Mesothelial cell of epicardium (in vitro differentiated cells): ENCODE measurements around the gene HEATR5A. TPM values are rescaled to one million over a fixed set of nuclear protein-coding genes. Genes with fewer than 3 reads are reported as not detected.
"Not testable (repeated sequence)": the region's sequence is repeated elsewhere in the genome, so short reads cannot be mapped to it uniquely, and the experiment has no call there.

Experiments used
- DNase-seq, 2 experiments: peaks; one replicate each; pipeline ENCODE4 v3.0.0; 2021; ENCODE audit warnings: low spot score in 2 of 2; ENCODE audit not compliant: unreplicated experiment in 2 of 2
- H3K27ac Mint-ChIP-seq: 2 replicates; pipeline ENCODE4 v1.8.0; 2021; ENCODE audit warnings: mixed read lengths
- H3K27me3 Mint-ChIP-seq: 2 replicates; pipeline ENCODE4 v1.8.0; 2021; ENCODE audit warnings: low read depth, mixed read lengths
- H3K36me3 Mint-ChIP-seq: 2 replicates; pipeline ENCODE4 v1.8.0; 2021; ENCODE audit warnings: mixed read lengths
- H3K4me1 Mint-ChIP-seq: 2 replicates; pipeline ENCODE4 v1.8.0; 2021; ENCODE audit warnings: mixed read lengths
- H3K4me3 Mint-ChIP-seq: 2 replicates; pipeline ENCODE4 v1.8.0; 2021; ENCODE audit warnings: mild to moderate bottlenecking, moderate library complexity, mixed read lengths
- H3K9me3 Mint-ChIP-seq: 2 replicates; pipeline ENCODE4 v1.8.0; 2021; ENCODE audit warnings: mixed read lengths
- total RNA-seq: library from RNA; stranded (reverse); gene quantifications from 3 replicates; pipeline ENCODE4 v1.2.1, GENCODE V29; 2021
- TF ChIP-seq, protein P1 (sequence below): fragments of 200-600 bp; sonication (generic); IDR thresholded peaks from one replicate; pipeline ENCODE4 v1.5.0; 2021; ENCODE audit warnings: antibody characterized with exemption; ENCODE audit not compliant: unreplicated experiment

Gene HEATR5A
- total RNA-seq, 1 donor from 2014 or later = 21.5 TPM

DNA sequence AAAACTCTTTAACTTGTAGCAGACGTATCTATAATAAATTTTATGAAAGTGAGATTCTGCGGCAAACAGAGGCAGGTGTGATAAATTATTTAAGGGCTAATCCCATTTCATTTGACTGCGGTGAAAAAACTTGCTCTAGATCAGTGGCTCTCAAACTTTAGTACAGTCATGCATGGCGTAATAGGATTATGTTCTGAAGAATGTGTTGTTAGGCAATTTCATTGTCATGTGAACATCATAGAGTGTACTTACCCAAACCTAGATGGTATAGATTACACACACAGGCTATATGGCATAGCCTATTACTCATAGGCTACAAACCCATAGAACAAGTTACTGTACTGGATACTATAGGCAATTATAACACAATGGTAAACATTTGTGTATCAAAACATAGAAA lies 83.7 kb downstream of the HEATR5A start:
- Mint-ChIP-seq H3K36me3 (peaks cover 29% of the 10 kb centered on the region), H3K27me3 (no peaks in the 10 kb centered on the region), H3K4me3 (no peak overlapping the region), H3K4me1 (no peaks in the 10 kb centered on the region), H3K9me3 (peaks cover 14% of the 10 kb centered on the region), H3K27ac (no peak overlapping the region)
- no peak for DNase-seq
- TF ChIP-seq, protein P1, sequence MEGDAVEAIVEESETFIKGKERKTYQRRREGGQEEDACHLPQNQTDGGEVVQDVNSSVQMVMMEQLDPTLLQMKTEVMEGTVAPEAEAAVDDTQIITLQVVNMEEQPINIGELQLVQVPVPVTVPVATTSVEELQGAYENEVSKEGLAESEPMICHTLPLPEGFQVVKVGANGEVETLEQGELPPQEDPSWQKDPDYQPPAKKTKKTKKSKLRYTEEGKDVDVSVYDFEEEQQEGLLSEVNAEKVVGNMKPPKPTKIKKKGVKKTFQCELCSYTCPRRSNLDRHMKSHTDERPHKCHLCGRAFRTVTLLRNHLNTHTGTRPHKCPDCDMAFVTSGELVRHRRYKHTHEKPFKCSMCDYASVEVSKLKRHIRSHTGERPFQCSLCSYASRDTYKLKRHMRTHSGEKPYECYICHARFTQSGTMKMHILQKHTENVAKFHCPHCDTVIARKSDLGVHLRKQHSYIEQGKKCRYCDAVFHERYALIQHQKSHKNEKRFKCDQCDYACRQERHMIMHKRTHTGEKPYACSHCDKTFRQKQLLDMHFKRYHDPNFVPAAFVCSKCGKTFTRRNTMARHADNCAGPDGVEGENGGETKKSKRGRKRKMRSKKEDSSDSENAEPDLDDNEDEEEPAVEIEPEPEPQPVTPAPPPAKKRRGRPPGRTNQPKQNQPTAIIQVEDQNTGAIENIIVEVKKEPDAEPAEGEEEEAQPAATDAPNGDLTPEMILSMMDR = no peak

DNA sequence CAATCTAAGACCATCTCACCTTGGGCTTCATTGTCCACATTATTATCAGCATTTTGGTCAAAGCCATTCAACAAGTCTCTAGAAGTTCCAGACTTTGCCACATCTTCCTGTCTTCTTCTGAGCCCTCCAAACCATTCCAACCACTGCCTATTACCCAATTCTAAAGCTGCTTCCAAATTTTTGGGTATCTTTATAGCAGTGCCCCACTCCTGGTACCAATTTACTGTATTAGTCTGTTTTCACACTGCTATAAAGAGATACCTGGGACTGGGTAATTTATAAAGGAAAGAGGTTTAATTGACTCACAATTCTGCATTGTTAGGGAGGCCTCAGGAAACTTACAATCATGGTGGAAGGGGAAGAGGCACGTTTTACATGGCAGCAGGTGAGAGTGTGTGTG lies 89.0 kb downstream of the HEATR5A start:
- H3K9me3 Mint-ChIP-seq = peaks cover 29% of the 10 kb centered on the region
- H3K27ac Mint-ChIP-seq, DNase-seq, H3K4me1 Mint-ChIP-seq, H3K4me3 Mint-ChIP-seq, H3K27me3 Mint-ChIP-seq: not testable (repeated sequence)
- H3K36me3 Mint-ChIP-seq = peaks cover 42% of the 10 kb centered on the region

DNA sequence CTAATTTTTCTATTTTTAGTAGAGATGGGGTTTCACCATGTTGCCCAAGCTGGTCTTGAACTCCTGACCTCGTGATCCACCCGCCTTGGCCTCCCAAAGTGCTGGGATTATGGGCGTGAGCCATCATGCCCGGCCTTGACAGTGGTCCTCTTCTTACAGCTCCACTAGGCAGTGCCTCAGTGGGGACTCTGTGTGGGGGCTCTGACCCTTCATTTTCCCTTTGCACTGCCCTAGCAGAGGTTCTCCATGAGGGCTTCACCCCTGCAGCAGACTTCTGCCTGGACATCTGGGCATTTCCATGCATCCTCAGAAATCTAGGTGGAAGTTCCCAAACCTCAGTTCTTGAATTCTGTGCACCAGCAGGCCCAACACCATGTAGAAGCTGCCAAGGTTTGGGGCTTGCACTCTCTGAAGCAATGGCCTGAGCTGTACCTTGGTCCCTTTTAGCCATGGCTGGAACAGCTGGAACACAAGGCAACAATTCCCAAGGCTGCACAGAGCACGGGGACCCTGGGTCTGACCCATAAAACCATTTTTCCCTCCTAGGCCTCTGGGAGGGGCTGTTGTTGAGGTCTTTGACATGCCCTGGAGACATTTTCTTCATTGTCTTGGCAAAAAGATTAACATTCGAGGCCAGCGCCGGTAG lies 90.4 kb downstream of the HEATR5A start:
- not testable (repeated sequence) for H3K27ac Mint-ChIP-seq, H3K4me3 Mint-ChIP-seq, DNase-seq, H3K4me1 Mint-ChIP-seq, H3K27me3 Mint-ChIP-seq
- H3K36me3 Mint-ChIP-seq = peaks cover 40% of the 10 kb centered on the region
- peaks cover 29% of the 10 kb centered on the region for H3K9me3 Mint-ChIP-seq

DNA sequence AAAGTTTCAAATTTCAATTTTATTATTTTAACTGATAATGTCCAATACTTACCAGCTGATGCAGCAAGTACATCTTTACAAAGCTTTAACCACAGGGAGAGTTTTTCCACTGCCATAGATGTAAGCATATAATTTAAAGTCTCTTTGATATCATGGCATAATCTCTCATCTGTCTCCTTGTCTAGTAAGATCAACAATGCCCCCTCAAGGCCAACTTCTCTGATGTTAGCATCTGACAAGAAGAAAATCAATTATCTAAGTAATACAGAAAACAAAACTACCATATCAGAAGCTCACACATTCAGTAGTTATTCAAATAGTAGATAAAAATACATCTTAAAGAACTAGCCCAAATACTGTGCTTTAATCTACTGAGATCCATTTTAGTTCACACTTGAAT lies 94.2 kb downstream of the HEATR5A start:
- Mint-ChIP-seq H3K27ac (peak overlapping the region; percentile 64), H3K9me3 (peaks cover 10% of the 10 kb centered on the region), H3K36me3 (peaks cover 14% of the 10 kb centered on the region), H3K27me3 (no peaks in the 10 kb centered on the region), H3K4me3 (no peak overlapping the region), H3K4me1 (peaks cover 18% of the 10 kb centered on the region)
- TF ChIP-seq, protein P1 = no peak
- DNase-seq = no peak

DNA sequence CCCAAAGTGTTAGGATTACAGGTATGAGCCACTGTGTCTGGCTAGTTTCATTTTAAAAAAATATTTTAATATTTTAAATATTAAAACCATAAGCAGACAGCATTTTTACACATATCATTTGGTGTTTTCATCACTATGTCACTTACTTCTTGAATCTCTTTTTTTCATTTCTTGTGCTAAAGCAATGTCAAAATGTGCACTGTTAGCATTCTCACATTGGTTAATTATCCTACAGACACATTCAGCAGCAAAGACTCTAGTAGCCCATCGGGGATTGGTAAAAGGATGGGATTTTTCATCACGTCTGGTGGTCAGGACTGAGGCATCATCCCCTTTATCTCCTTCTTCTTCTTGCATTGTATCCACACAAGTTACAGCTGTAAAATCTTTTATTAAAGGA lies 96.9 kb downstream of the HEATR5A start:
- H3K9me3 Mint-ChIP-seq = no peaks in the 10 kb centered on the region
- H3K27me3 Mint-ChIP-seq = no peaks in the 10 kb centered on the region
- no peak overlapping the region for H3K4me3 Mint-ChIP-seq
- DNase-seq = no peak
- H3K27ac Mint-ChIP-seq = no peak overlapping the region
- H3K36me3 Mint-ChIP-seq = peaks cover 6% of the 10 kb centered on the region
- H3K4me1 Mint-ChIP-seq = peaks cover 18% of the 10 kb centered on the region
- TF ChIP-seq, protein P1 = no peak

DNA sequence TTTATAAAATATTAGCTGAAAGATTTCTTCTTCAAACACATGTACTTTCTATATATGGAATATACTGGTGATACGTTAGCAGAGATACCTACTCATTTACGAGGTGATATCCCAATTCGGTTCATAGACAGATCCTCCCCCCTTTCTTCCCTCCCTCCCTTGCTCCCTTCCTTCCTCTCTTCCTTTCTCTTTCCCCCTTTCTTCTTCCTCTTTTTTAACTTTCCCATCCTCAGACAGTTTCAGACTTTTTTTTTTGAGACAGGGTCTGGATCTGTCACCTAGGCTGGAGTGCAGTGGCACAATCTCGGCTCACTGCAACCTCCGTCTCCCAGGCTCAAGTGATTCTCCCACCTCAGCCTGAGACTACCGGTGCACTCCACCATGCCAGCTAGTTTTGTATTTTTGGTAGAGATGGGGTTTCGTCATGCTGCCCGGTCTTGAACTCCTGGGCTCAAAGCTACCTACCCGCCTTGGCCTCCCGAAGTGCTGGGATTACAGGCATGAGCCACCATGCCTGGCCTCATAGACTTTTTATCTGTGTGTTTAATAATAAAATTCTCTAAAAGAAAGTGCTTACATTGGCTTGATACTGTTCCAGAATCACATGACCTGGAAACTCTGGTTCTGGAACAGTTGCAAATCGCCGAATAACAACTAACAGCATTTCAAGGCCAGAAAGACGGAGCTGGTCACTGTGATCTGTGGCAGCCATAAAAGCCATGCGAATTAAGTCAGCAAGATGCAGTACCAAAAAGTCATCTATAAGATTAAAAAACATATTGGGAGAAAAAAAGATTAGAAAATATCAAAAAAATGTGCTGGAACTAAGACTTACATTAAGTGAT lies 99.2 kb downstream of the HEATR5A start:
- no peak for DNase-seq
- Mint-ChIP-seq H3K36me3 (peaks cover 9% of the 10 kb centered on the region), H3K27ac (peak overlapping the region; percentile 53)

More for the DNA sequence above, 99.2 kb downstream of the HEATR5A start:
- TF ChIP-seq, protein P1 = no peak
- Mint-ChIP-seq H3K4me1 (peaks cover 17% of the 10 kb centered on the region), H3K9me3 (no peaks in the 10 kb centered on the region), H3K4me3 (no peak overlapping the region), H3K27me3 (no peaks in the 10 kb centered on the region)
